Testis (tissue), 3 donors: Measurements from ENCODE around the gene OR6X1. TPM values are rescaled to one million over a fixed set of nuclear protein-coding genes. Genes with fewer than 3 reads are reported as not detected.

Source experiments
- DNase-seq: peaks from one replicate; pipeline ENCODE4 v3.0.0-alpha.2; 2019
- H3K27ac ChIP-seq, 2 donors: fragments of 200-600 bp; sonication (generic); one replicate each; pipeline ENCODE4 v1.5.1; 2019
- H3K27me3 ChIP-seq: fragments of 200-600 bp; sonication (generic); one replicate; pipeline ENCODE4 v1.5.1; 2019
- H3K36me3 ChIP-seq: fragments of 200-600 bp; sonication (generic); one replicate; pipeline ENCODE4 v1.5.1; 2017; ENCODE audit warnings: low read depth; ENCODE audit errors: missing control alignments
- H3K4me1 ChIP-seq: fragments of 200-600 bp; sonication (generic); one replicate; pipeline ENCODE4 v1.5.1; 2019
- H3K4me3 ChIP-seq, 2 donors: fragments of 200-600 bp; sonication (generic); one replicate each; pipeline ENCODE4 v1.5.1; 2017 to 2019
- H3K9me3 ChIP-seq: fragments of 200-600 bp; sonication (generic); one replicate; pipeline ENCODE4 v1.5.1; 2017
- POLR2A ChIP-seq: fragments of 450-650 bp; IDR thresholded peaks from one replicate; pipeline ENCODE4 v1.6.1; 2017; ENCODE audit warnings: antibody characterized with exemption, mild to moderate bottlenecking, moderate library complexity
- WGBS, 2 donors: methylation state at CpG; one replicate each; pipeline ENCODE4 v1.1.5; 2018; 5-methylcytosine and 5-hydroxymethylcytosine counted together
- intact Hi-C: fragments of 100-400 bp; cut with DNase I; formaldehyde crosslinking; loops from one replicate; pipeline ENCODE4 v1.15.1; 2023; ENCODE audit warnings: low total_unique reads
- polyA plus RNA-seq: library from polyadenylated mRNA; stranded (reverse); fragments of 350-450 nt; fragmentation: Illumina TruSeq; extraction: RNeasy Lipid Tissue Mini Kit (QIAGEN cat#74804); gene quantifications from one replicate; pipeline ENCODE4 v1.2.3, GENCODE V29; 2014; ENCODE audit warnings: low read depth, low replicate concordance; ENCODE audit not compliant: insufficient read depth
- small RNA-seq, 2 donors: library from RNA; depleted of rRNA; stranded (forward); fragments of <200 nt; gene quantifications; one replicate each; pipeline ENCODE3, GENCODE V24; 2016
- total RNA-seq, 2 donors: library from RNA; depleted of rRNA; stranded (reverse); fragments of >200 nt; gene quantifications; one replicate each; pipeline ENCODE4 v1.2.3, GENCODE V29; 2016
- TF ChIP-seq, protein P1 (sequence below), 3 experiments: fragments of 450-650 bp in 2 of 3; fragments of 200-600 bp in 1 of 3; sonication (generic) in 1 of 3; IDR thresholded peaks; one replicate each; pipeline ENCODE4 v1.5.1; 2016 to 2019; ENCODE audit warnings: antibody characterized with exemption in 3 of 3, mild to moderate bottlenecking in 2 of 3, moderate library complexity in 1 of 3

The OR6X1 gene
- total and polyA plus RNA-seq, 3 donors from 2014 or later = not detected

DNA sequence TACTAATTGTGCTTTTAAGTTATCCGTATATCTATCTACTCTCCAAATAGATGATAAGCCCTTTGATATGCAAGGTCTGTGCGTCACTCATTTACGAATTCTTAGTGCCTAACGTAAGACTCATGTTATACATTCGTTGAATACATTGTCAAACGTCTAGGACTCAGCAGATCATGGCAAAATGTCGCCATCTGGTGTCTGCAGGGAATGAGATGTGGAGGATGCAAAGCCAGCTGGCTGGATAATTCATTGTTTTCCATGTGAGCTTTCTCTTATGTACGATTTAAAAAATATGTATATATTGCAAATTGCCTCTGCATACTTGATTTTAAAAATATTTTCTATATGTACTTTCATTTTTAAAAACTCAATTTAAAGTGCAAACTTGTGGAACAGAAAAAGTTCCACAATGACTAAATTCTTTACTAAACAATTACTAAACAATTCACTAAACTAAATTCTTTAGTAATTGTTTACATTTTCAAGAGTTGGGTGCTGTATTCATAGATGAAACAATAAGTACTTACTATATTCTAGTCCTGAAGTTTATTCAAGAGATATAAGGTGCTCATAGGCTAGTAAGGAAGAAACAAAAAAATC lies 46.6 kb downstream of the OR6X1 start:
- no peaks in the 10 kb centered on the region for H3K27me3 ChIP-seq
- WGBS, 2 donors = 31 to 36% methylated on average over 8 of the region's 8 CpGs
- H3K4me1 ChIP-seq = no peaks in the 10 kb centered on the region
- no peaks in the 10 kb centered on the region for H3K36me3 ChIP-seq
- DNase-seq = peak; percentile 74
- TF ChIP-seq, protein P1, sequence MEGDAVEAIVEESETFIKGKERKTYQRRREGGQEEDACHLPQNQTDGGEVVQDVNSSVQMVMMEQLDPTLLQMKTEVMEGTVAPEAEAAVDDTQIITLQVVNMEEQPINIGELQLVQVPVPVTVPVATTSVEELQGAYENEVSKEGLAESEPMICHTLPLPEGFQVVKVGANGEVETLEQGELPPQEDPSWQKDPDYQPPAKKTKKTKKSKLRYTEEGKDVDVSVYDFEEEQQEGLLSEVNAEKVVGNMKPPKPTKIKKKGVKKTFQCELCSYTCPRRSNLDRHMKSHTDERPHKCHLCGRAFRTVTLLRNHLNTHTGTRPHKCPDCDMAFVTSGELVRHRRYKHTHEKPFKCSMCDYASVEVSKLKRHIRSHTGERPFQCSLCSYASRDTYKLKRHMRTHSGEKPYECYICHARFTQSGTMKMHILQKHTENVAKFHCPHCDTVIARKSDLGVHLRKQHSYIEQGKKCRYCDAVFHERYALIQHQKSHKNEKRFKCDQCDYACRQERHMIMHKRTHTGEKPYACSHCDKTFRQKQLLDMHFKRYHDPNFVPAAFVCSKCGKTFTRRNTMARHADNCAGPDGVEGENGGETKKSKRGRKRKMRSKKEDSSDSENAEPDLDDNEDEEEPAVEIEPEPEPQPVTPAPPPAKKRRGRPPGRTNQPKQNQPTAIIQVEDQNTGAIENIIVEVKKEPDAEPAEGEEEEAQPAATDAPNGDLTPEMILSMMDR (IDR thresholded peaks at IDR 0.05) = peak; percentile 49 to 60 (median 53)
- no peak for TF ChIP-seq POLR2A
- H3K27ac ChIP-seq = no peak overlapping the region
- H3K9me3 ChIP-seq = no peaks in the 10 kb centered on the region
- no peak overlapping the region for H3K4me3 ChIP-seq
- intact Hi-C loops = loop anchor here (5.0 kb wide), 1 partner anchor 125 kb away; no protein-coding TSS in a partner anchor

DNA sequence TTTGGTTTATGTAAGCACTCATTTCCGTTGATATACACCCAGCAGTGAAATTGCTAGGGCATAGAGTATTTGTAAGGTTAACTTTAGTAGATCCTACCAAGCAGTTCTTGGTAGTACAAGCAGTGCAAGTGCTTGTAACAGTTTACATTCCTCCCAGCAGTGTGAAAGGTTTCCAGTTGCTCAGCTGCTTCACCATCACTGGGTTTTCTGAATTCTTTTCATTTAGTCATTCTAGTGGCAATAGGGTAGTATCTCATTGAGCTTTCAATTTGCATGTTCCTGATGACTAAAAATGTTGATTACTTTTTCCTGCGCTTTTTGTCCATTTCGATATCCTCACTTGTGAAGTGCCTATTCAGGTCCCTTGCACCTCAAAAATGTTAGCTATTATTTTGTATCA lies 47.1 kb downstream of the OR6X1 start:
- DNase-seq = no peak
- 88 to 92% methylated on average over 3 of the region's 3 CpGs for WGBS, 2 donors
- TF ChIP-seq, protein P1 (IDR thresholded peaks at IDR 0.05) = no peak
- TF ChIP-seq POLR2A = no peak

DNA sequence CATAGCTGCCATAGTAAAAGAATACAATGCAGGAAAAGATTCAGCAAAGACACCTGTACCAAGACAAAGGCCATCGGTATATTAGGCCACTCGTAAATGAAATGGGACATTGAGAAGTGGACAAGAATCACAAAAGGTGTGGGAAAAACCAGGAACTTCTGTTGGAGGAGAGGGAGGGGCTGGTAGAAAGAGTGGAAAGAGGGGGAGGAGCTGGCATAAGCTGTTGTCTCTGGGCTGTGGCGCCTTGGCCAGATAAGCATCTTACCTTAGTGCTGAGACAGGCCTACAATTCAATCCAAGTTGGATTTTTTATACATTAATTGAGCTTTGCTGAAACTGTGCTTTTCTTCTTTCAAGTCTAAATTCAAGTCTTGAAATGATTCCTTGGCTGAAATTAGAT lies 50.0 kb downstream of the OR6X1 start:
- no peak for DNase-seq
- no peak overlapping the region for H3K4me3 ChIP-seq

More for the DNA sequence above, 47.1 kb downstream of the OR6X1 start:
- H3K27ac ChIP-seq = no peak overlapping the region
- H3K36me3 ChIP-seq = no peaks in the 10 kb centered on the region
- no peaks in the 10 kb centered on the region for H3K27me3 ChIP-seq
- intact Hi-C loops = loop anchor here (5.0 kb wide), 1 partner anchor 125 kb away; no protein-coding TSS in a partner anchor
- H3K4me1 ChIP-seq = no peaks in the 10 kb centered on the region
- H3K4me3 ChIP-seq = no peak overlapping the region
- no peaks in the 10 kb centered on the region for H3K9me3 ChIP-seq

More for the DNA sequence above, 50.0 kb downstream of the OR6X1 start:
- Histone ChIP-seq H3K9me3 (no peaks in the 10 kb centered on the region), H3K36me3 (no peaks in the 10 kb centered on the region), H3K27me3 (no peaks in the 10 kb centered on the region), H3K27ac (no peak overlapping the region), H3K4me1 (no peaks in the 10 kb centered on the region)
- no peak for TF ChIP-seq POLR2A
- TF ChIP-seq, protein P1 (IDR thresholded peaks at IDR 0.05) = no peak
- intact Hi-C loops = no loop called here
- 88 to 90% methylated on average over 3 of the region's 3 CpGs for WGBS, 2 donors

Small RNA genes within 50 kb of the gene (small RNA-seq; reads per million reads assigned to genes)
- 0 to 0.09 reads per million in 2 donors for gene RNU1-21P

Other genes starting within 250 kb of the OR6X1 start
- gene SCN3B, start 99.9 kb downstream of the OR6X1 start, total RNA-seq = 1 to 10 TPM; 3.9 to 5.1 TPM
- 2.4 TPM for gene SCN3B, start 99.9 kb downstream of the OR6X1 start, polyA plus RNA-seq
- 10 to 100 TPM; 24.4 to 25.5 TPM for gene ZNF202, start 12.9 kb downstream of the OR6X1 start, total RNA-seq
- gene ZNF202, start 12.9 kb downstream of the OR6X1 start, polyA plus RNA-seq = 30.7 TPM
- gene OR6M1, start 51.8 kb upstream of the OR6X1 start, total RNA-seq = not detected
- gene OR6M1, start 51.8 kb upstream of the OR6X1 start, polyA plus RNA-seq = not detected
- 1 to 10 TPM; 6.1 to 10.0 TPM for gene TMEM225, start 131.2 kb upstream of the OR6X1 start, total RNA-seq
- gene TMEM225, start 131.2 kb upstream of the OR6X1 start, polyA plus RNA-seq = 49.1 TPM
- 10 to 100 TPM in 1 of 2 donors, 1 to 10 TPM in 1; 5.6 to 11.7 TPM for gene OR8D4, start 147.6 kb upstream of the OR6X1 start, total RNA-seq
- gene OR8D4, start 147.6 kb upstream of the OR6X1 start, polyA plus RNA-seq = not detected
- gene OR4D5, start 185.1 kb upstream of the OR6X1 start, total RNA-seq = 1 to 10 TPM; 4.0 to 5.5 TPM
- not detected for gene OR4D5, start 185.1 kb upstream of the OR6X1 start, polyA plus RNA-seq
- not detected for gene OR6T1, start 189.3 kb upstream of the OR6X1 start, total RNA-seq
- 0.71 TPM for gene OR6T1, start 189.3 kb upstream of the OR6X1 start, polyA plus RNA-seq
- not detected for gene OR10S1, start 223.3 kb upstream of the OR6X1 start, total RNA-seq
- not detected for gene OR10S1, start 223.3 kb upstream of the OR6X1 start, polyA plus RNA-seq
- not detected for gene OR10G6, start 240.6 kb upstream of the OR6X1 start, total RNA-seq
- gene OR10G6, start 240.6 kb upstream of the OR6X1 start, polyA plus RNA-seq = not detected